Measurements from ENCODE around the gene ARHGEF12. TPM values are rescaled to one million over a fixed set of nuclear protein-coding genes. Genes with fewer than 3 reads are reported as not detected.

ARHGEF12 gene
- total RNA-seq, 4 donors from 2014 or later = 64.4 to 108 (median 88.3) TPM

DNA sequence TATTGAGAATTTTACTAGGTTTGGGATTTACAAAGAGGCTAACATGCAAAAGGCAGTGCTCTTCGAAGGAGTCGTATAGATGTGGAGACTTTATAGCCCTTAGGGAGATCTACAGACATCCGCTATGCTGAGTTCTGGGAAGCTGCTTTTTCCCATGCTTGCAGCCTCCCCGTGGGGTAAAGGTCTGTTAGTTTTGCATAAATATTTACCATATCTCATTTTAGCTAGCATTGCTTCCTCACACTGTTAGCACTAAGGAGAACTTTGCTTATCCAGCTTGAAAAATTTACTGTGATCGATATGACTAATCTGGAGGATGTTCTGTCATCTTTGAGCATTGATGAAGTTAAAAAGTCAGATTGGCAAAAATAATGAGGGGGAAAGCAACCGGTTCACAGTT lies 18.6 kb downstream of the ARHGEF12 start:
- TF ChIP-seq, protein P1, sequence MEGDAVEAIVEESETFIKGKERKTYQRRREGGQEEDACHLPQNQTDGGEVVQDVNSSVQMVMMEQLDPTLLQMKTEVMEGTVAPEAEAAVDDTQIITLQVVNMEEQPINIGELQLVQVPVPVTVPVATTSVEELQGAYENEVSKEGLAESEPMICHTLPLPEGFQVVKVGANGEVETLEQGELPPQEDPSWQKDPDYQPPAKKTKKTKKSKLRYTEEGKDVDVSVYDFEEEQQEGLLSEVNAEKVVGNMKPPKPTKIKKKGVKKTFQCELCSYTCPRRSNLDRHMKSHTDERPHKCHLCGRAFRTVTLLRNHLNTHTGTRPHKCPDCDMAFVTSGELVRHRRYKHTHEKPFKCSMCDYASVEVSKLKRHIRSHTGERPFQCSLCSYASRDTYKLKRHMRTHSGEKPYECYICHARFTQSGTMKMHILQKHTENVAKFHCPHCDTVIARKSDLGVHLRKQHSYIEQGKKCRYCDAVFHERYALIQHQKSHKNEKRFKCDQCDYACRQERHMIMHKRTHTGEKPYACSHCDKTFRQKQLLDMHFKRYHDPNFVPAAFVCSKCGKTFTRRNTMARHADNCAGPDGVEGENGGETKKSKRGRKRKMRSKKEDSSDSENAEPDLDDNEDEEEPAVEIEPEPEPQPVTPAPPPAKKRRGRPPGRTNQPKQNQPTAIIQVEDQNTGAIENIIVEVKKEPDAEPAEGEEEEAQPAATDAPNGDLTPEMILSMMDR (IDR thresholded peaks at IDR 0.05; ENCODE audit: low read depth) = no peak

DNA sequence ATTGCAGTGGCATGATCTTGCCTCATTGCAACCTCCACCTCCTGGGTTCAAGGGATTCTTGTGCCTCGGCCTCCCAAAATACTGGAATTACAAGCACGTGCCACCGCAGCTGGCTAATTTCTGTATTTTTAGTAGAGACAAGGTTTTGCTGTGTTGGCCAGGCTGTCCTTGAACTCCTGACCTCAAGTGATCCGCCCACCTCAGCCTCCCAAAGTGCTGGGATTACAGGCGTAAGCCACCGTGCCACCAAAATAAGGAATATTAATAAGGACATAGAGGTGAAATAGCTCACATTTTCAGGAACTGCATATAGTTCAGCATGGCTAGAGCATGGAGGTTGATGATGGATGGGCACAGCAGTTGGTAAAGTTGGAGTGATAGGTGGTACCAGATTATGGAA lies 21.4 kb downstream of the ARHGEF12 start:
- TF ChIP-seq, protein P1 (IDR thresholded peaks at IDR 0.05; ENCODE audit: low read depth) = no peak

GRCh38 chr11:120358729-120359128 lies 22.5 kb downstream of the ARHGEF12 start:
- TF ChIP-seq, protein P1 (IDR thresholded peaks at IDR 0.05; ENCODE audit: low read depth) = no peak

GRCh38 chr11:120363436-120363835 lies 27.2 kb downstream of the ARHGEF12 start:
- TF ChIP-seq, protein P1 (IDR thresholded peaks at IDR 0.05; ENCODE audit: low read depth) = no peak

DNA sequence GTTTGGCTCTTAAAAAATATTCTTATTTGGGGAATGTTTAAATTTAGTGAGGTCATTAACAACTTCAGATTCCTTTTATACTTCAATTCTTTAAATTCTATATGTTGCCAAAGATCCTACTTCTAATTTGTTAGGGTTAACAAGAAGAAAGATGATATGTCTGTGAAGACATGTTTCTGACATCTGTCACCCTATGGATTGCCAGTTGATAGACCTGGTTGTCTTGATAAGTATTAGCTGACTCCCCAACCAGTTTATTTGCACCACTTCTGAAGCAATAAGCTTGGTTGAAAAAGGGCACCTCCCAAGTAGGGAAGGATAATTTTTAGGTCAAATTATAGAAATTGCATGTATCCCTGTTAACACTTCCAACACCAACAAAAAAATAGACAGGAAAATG lies 29.3 kb downstream of the ARHGEF12 start:
- TF ChIP-seq, protein P1 (IDR thresholded peaks at IDR 0.05; ENCODE audit: low read depth) = no peak

DNA sequence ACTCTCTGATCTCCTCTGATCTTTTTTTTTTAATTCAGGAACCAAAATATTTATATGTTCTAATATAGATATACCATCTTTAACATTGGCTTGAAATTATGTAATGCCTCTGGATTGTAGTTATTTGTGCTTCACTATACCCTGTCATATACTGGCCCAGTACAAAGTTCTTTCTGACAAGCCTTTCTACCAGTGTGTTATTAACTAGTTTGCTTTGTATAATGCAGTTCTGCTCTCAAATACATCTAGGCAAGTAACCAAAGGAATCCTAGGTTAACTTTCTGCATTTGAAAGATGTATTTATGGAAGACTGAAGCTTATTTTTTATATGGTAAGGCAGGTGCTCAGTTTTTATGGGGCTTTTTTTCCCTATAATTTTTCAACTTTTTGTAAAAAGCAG lies 36.1 kb downstream of the ARHGEF12 start:
- TF ChIP-seq, protein P1 (IDR thresholded peaks at IDR 0.05; ENCODE audit: low read depth) = no peak

GRCh38 chr11:120375076-120375475 lies 38.9 kb downstream of the ARHGEF12 start:
- TF ChIP-seq, protein P1 (IDR thresholded peaks at IDR 0.05; ENCODE audit: low read depth) = no peak

Data from subcutaneous adipose tissue (tissue), 4 donors.